K562 (cell line): ENCODE results near the gene BRMS1. TPM values are rescaled to one million over a fixed set of nuclear protein-coding genes. Genes with fewer than 3 reads are reported as not detected.

Source experiments
- ASH1L ChIP-seq: fragments of 450-650 bp; IDR thresholded peaks from 2 replicates; pipeline ENCODE4 v1.6.1; 2018; ENCODE audit warnings: borderline replicate concordance, mild to moderate bottlenecking, low read depth; ENCODE audit not compliant: partially characterized antibody
- CBFB ChIP-seq: sonication (generic); formaldehyde crosslinking; IDR thresholded peaks from 2 replicates; pipeline ENCODE4 v1.4.0; 2020; ENCODE audit warnings: mild to moderate bottlenecking, missing genetic modification reagents
- CREB1 ChIP-seq, 2 experiments: sonication (generic) in 1 of 2; formaldehyde crosslinking in 1 of 2; IDR thresholded peaks; 2 replicates each; pipeline versions ENCODE4 v1.6.1 to v1.8.0; 2012 to 2022; ENCODE audit warnings: inconsistent platforms in 1 of 2, mild to moderate bottlenecking in 1 of 2, missing genetic modification reagents in 1 of 2, moderate library complexity in 1 of 2
- EGR1 ChIP-seq: fragments of 450-650 bp; conservative IDR thresholded peaks from 2 replicates; pipeline ENCODE4 v1.6.1; 2017; ENCODE audit warnings: mild to moderate bottlenecking
- GTF2E2 ChIP-seq: fragments of 200-800 bp; sonication (Bioruptor generic); IDR thresholded peaks from 2 replicates; pipeline ENCODE4 v1.6.1; 2016; ENCODE audit warnings: missing genetic modification characterization, missing compliant biosample characterization
- KLF13 ChIP-seq: fragments of 450-650 bp; IDR thresholded peaks from 2 replicates; pipeline ENCODE4 v1.6.1; 2016; ENCODE audit warnings: missing genetic modification characterization, low read depth, mild to moderate bottlenecking, missing compliant biosample characterization, moderate library complexity, borderline replicate concordance
- MAX ChIP-seq: sonication (generic); formaldehyde crosslinking; IDR thresholded peaks from 2 replicates; pipeline ENCODE4 v1.9.0; 2022; ENCODE audit warnings: mild to moderate bottlenecking, missing genetic modification reagents
- NFYB ChIP-seq: IDR thresholded peaks from 2 replicates; pipeline ENCODE4 v1.6.1; 2011; ENCODE audit warnings: mild to moderate bottlenecking, moderate library complexity; ENCODE audit not compliant: insufficient read length; ENCODE audit errors: extremely low read depth
- NR2C2 ChIP-seq, 2 experiments: fragments of 200-800 bp in 1 of 2; sonication (Bioruptor generic) in 1 of 2; sonication (generic) in 1 of 2; formaldehyde crosslinking in 1 of 2; IDR thresholded peaks; 2 replicates each; pipeline versions ENCODE4 v1.6.1 to v1.8.0; 2016 to 2022; ENCODE audit warnings: mild to moderate bottlenecking in 1 of 2, missing compliant biosample characterization in 1 of 2, missing genetic modification characterization in 1 of 2, missing genetic modification reagents in 1 of 2
- PBX2 ChIP-seq, 2 experiments: IDR thresholded peaks in 1 of 2; conservative IDR thresholded peaks in 1 of 2; 2 replicates each; pipeline ENCODE4 v1.6.1; 2016; ENCODE audit warnings: low read depth in 2 of 2, mild to moderate bottlenecking in 1 of 2, missing compliant biosample characterization in 1 of 2, missing genetic modification characterization in 1 of 2, moderate library complexity in 1 of 2
- RB1 ChIP-seq: fragments of 450-650 bp; IDR thresholded peaks from 2 replicates; pipeline ENCODE4 v1.6.1; 2017; ENCODE audit warnings: low read depth, mild to moderate bottlenecking
- RBBP5 ChIP-seq: fragments of 200-600 bp; sonication (generic); IDR thresholded peaks from 2 replicates; pipeline ENCODE4 v1.6.1; 2012; ENCODE audit warnings: borderline replicate concordance, mild to moderate bottlenecking, low read length, control low read depth, inconsistent platforms; ENCODE audit not compliant: insufficient read depth, poor library complexity, severe bottlenecking
- RBM22 ChIP-seq: fragments of 200-400 bp; formaldehyde crosslinking; IDR thresholded peaks from 2 replicates; pipeline ENCODE4 v1.6.1; 2018; ENCODE audit warnings: low read length, low read depth; ENCODE audit not compliant: poor library complexity, severe bottlenecking
- RUNX1 ChIP-seq: sonication (generic); IDR thresholded peaks from 2 replicates; pipeline ENCODE4 v1.6.1; 2016; ENCODE audit warnings: antibody characterized with exemption, low read depth
- TAF7 ChIP-seq: fragments of 450-650 bp; IDR thresholded peaks from 2 replicates; pipeline ENCODE4 v1.6.1; 2016; ENCODE audit warnings: missing genetic modification characterization, missing compliant biosample characterization
- VEZF1 ChIP-seq: fragments of 200-800 bp; sonication (Bioruptor generic); IDR thresholded peaks from 2 replicates; pipeline ENCODE4 v1.6.1; 2017; ENCODE audit warnings: missing genetic modification characterization, missing compliant biosample characterization
- ZFX ChIP-seq: sonication (generic); formaldehyde crosslinking; IDR thresholded peaks from 2 replicates; pipeline ENCODE4 v1.8.0; 2022; ENCODE audit warnings: mild to moderate bottlenecking, missing genetic modification reagents, moderate library complexity
- ZNF740 ChIP-seq, 3 experiments: fragments of 200-800 bp in 1 of 3; sonication (Bioruptor generic) in 1 of 3; sonication (generic) in 1 of 3; formaldehyde crosslinking in 1 of 3; IDR thresholded peaks; 2 replicates each; pipeline versions ENCODE4 v1.6.1 to v1.8.0; 2016 to 2022; ENCODE audit warnings: mild to moderate bottlenecking in 2 of 3, missing compliant biosample characterization in 2 of 3, missing genetic modification characterization in 2 of 3, missing genetic modification reagents in 1 of 3
- polyA plus RNA-seq, 8 experiments: library from polyadenylated mRNA; depleted of rRNA in 4 of 8; stranded (reverse) in 5 of 8; unstranded in 3 of 8; fragments of >200 nt; fragmentation: Nextera tagmentation in 2 of 8; fragmentation: Illumina TruSeq in 1 of 8; extraction: Ambion mirVana in 2 of 8; extraction: Trizol in 1 of 8; gene quantifications; 2 replicates each; pipeline versions ENCODE4 v1.2.1 to v1.2.3, GENCODE V29; 2011 to 2014; ENCODE audit warnings: inconsistent platforms in 1 of 8, missing spikeins in 1 of 8
- total RNA-seq, 7 experiments: library from RNA; depleted of rRNA in 6 of 7; stranded (reverse); fragments of >200 nt in 6 of 7; fragmentation: Illumina TruSeq in 2 of 7; extraction: Trizol in 2 of 7; gene quantifications; 2 replicates each; pipeline versions ENCODE4 v1.2.1 to v1.2.3, GENCODE V29; 2011 to 2021; ENCODE audit warnings: low replicate concordance in 1 of 7

The BRMS1 gene
- total and polyA plus RNA-seq, 9 of the 15 experiments (the other 6 are each of a cell fraction or from before 2014, with no cell fraction given) = 2.2 to 78.8 (median 33.4) TPM

- TF ChIP-seq NR2C2 (CRISPR knock-in tag; IDR thresholded peaks at IDR 0.05) = no peak; the same call in 1 of the 2 replicates
- TF ChIP-seq NR2C2 (tag; IDR thresholded peaks at IDR 0.05) = peak; percentile 77
- TF ChIP-seq PBX2 (CRISPR knock-in tag; IDR thresholded peaks at IDR 0.05; ENCODE audit: low read depth) = peak; percentile 82
- peak; percentile 98 for TF ChIP-seq PBX2 (tag; conservative IDR thresholded peaks at IDR 0.05; ENCODE audit: low read depth)
- peak; percentile 90 for TF ChIP-seq NFYB
- TF ChIP-seq RB1 = peak; percentile 93
- TF ChIP-seq RBM22 = no peak
- TF ChIP-seq ZFX (CRISPR knock-in tag) = peak; percentile 89
- 0 out of 2 replicates have a peak, but pooled peaks have one; percentile 31 for TF ChIP-seq RUNX1
- TF ChIP-seq CBFB = no peak; the same call in 1 of the 2 replicates
- peak; percentile 89 for TF ChIP-seq ZNF740 (CRISPR knock-in tag; IDR thresholded peaks at IDR 0.05)
- TF ChIP-seq ZNF740 (tag; IDR thresholded peaks at IDR 0.05) = peak in 1 of 2 experiments; percentile 79; a peak in 1 of 4 replicates
- TF ChIP-seq MAX (CRISPR knock-in tag) = peak; percentile 69; the same call in 1 of the 2 replicates
- 0 out of 2 replicates have a peak, but pooled peaks have one; percentile 66 for TF ChIP-seq GTF2E2 (tag)
- TF ChIP-seq TAF7 = no peak
- TF ChIP-seq VEZF1 = peak; percentile 98
- peak; percentile 41; the same call in 1 of the 2 replicates for TF ChIP-seq EGR1
- no peak for TF ChIP-seq KLF13 (tag)
- TF ChIP-seq CREB1 (IDR thresholded peaks at IDR 0.05) = peak; percentile 88
- peak; percentile 89 for TF ChIP-seq CREB1 (CRISPR knock-in tag; IDR thresholded peaks at IDR 0.05)
- peak; percentile 64 for TF ChIP-seq RBBP5
- TF ChIP-seq ASH1L = peak; percentile 96
Observed at GRCh38 chr11:66288671-66289547, 56.0 kb downstream of the BRMS1 start, which contains the start of gene YIF1A (continued).
